ENCODE data around the gene PLPP1.

- no peak for TF ChIP-seq EZH2 (IDR thresholded peaks at IDR 0.05; ENCODE audit: borderline replicate concordance, insufficient read depth, low read depth, low read length, poor library complexity, severe bottlenecking)
- no peak for TF ChIP-seq CTCF (IDR thresholded peaks at IDR 0.05)
These were observed 146.9 kb downstream of the PLPP1 start for GRCh38 chr5:55387865-55388264.
